T-cell (primary cell): ENCODE data around the gene PEAK1. TPM values are rescaled to one million over a fixed set of nuclear protein-coding genes. Genes with fewer than 3 reads are reported as not detected.

Experiments used
- ATAC-seq, 4 experiments: fragments of 200-7000 bp in 3 of 4; fragments of 150-1000 bp in 1 of 4; cut with Tn5 transposase; replicated peaks in 1 of 4; 1 replicate in 3 of 4; 2 replicates in 1 of 4; pipeline ENCODE4 v1.10.0; 2021; ENCODE audit warnings: moderate library complexity in 3 of 4, mild to moderate bottlenecking in 2 of 4, moderate number of reproducible peaks in 1 of 4
- CTCF ChIA-PET, 2 donors: fragments of 300-600 bp; sonication (Branson Sonifier 250); formaldehyde crosslinking; loops; one replicate each; lab custom pipeline; 2022; ENCODE audit warnings: antibody characterized with exemption in 2 of 2; lab: Charles Lee
- POLR2A ChIA-PET, 2 donors: fragments of 300-600 bp; sonication (Branson Sonifier 250); formaldehyde crosslinking; loops; one replicate each; lab custom pipeline; 2022; ENCODE audit warnings: antibody characterized with exemption in 2 of 2; lab: Charles Lee
- DNase-seq, 35 experiments: peaks; one replicate each; pipeline versions ENCODE4 v3.0.0 to v3.0.0-alpha.2; 2013 to 2023
- H3K27ac ChIP-seq: one replicate; pipeline ENCODE4 v1.5.1; 2013; ENCODE audit warnings: low read length
- H3K27me3 ChIP-seq, 2 experiments: replicated peaks in 1 of 2; 1 replicate in 1 of 2; 2 replicates in 1 of 2; pipeline versions ENCODE4 v1.6.1 to v1.7.0; 2013; ENCODE audit warnings: low read length in 1 of 2, mixed read lengths in 1 of 2; ENCODE audit not compliant: control insufficient read depth in 2 of 2, insufficient read depth in 2 of 2; ENCODE audit errors: extremely low read depth in 1 of 2
- H3K36me3 ChIP-seq, 2 donors: 1 replicate in 1 of 2; 2 replicates in 1 of 2; pipeline versions ENCODE4 v1.6.1 to v1.7.0; 2013; ENCODE audit warnings: low read length in 1 of 2; ENCODE audit not compliant: control insufficient read depth in 2 of 2, insufficient read depth in 1 of 2; ENCODE audit errors: extremely low read depth in 1 of 2
- H3K4me1 ChIP-seq, 2 experiments: 1 replicate in 1 of 2; 2 replicates in 1 of 2; pipeline versions ENCODE4 v1.6.1 to v1.7.0; 2013; ENCODE audit warnings: low read length in 2 of 2, mixed read lengths in 1 of 2; ENCODE audit not compliant: insufficient read depth in 2 of 2, control insufficient read depth in 1 of 2; ENCODE audit errors: extremely low read depth in 1 of 2
- H3K4me3 ChIP-seq, 2 donors: 1 replicate in 1 of 2; 2 replicates in 1 of 2; pipeline versions ENCODE4 v1.5.1 to v1.7.0; 2013; ENCODE audit warnings: mild to moderate bottlenecking in 2 of 2, low read length in 1 of 2, moderate library complexity in 1 of 2; ENCODE audit not compliant: control insufficient read depth in 1 of 2; ENCODE audit errors: extremely low read depth in 1 of 2
- H3K9me3 ChIP-seq: 2 replicates; pipeline ENCODE4 v1.7.0; 2013
- H3K27ac Mint-ChIP-seq, 2 donors: one replicate each; pipeline ENCODE4 v1.8.0; 2020 to 2021; ENCODE audit warnings: mild to moderate bottlenecking in 2 of 2, mixed read lengths in 2 of 2
- H3K27me3 Mint-ChIP-seq, 2 donors: one replicate each; pipeline ENCODE4 v1.8.0; 2021 to 2022; ENCODE audit warnings: mixed read lengths in 2 of 2
- H3K36me3 Mint-ChIP-seq: one replicate; pipeline ENCODE4 v1.8.0; 2021; ENCODE audit warnings: mixed read lengths
- H3K4me1 Mint-ChIP-seq, 3 donors: one replicate each; pipeline ENCODE4 v1.8.0; 2020 to 2022; ENCODE audit warnings: mixed read lengths in 3 of 3, mild to moderate bottlenecking in 1 of 3
- H3K4me3 Mint-ChIP-seq, 3 donors: one replicate each; pipeline ENCODE4 v1.8.0; 2020 to 2022; ENCODE audit warnings: mild to moderate bottlenecking in 3 of 3, mixed read lengths in 3 of 3, moderate library complexity in 3 of 3
- H3K9me3 Mint-ChIP-seq, 3 donors: one replicate each; pipeline ENCODE4 v1.8.0; 2020 to 2022; ENCODE audit warnings: mixed read lengths in 3 of 3
- WGBS: methylation state at CpG from one replicate; pipeline ENCODE4 v1.1.5; 2013; ENCODE audit warnings: missing lambda C conversion rate; ENCODE audit not compliant: insufficient coverage; 5-methylcytosine and 5-hydroxymethylcytosine counted together
- total RNA-seq, 35 experiments: library from RNA in 6 of 35; stranded (reverse) in 6 of 35; fragments of 120-200 nt in 1 of 35; gene quantifications; one replicate each; pipeline versions ENCODE4 v1.2.1 to v1.2.4 and lab custom pipeline; 2013 to 2026

PEAK1 gene
- total RNA-seq, 5 donors from 2014 or later (not counting 1 experiment from before 2014, with no cell fraction given): 9.4 to 17.7 (median 10.9) TPM

GRCh38 chr15:77340245-77340644 is 79.7 kb downstream of the PEAK1 start:
- H3K4me3 ChIP-seq: no peak overlapping the region
- Mint-ChIP-seq H3K4me1 (no peaks in the 10 kb centered on the region), H3K9me3 (peaks cover 0 to 8% (median 6%) of the 10 kb centered on the region in 3 donors), H3K36me3 (peaks cover 20% of the 10 kb centered on the region), H3K4me3 (no peak overlapping the region), H3K27me3 (no peaks in the 10 kb centered on the region), H3K27ac (no peak overlapping the region)
- H3K4me1 ChIP-seq: no peaks in the 10 kb centered on the region
- H3K9me3 ChIP-seq: peaks cover 2% of the 10 kb centered on the region
- ChIA-PET POLR2A (no interaction called here), CTCF (no interaction called here)
- H3K27me3 ChIP-seq: no peaks in the 10 kb centered on the region
- no CpG with 5 or more reads among the region's 3 CpGs for WGBS
- no peak for DNase-seq
- no peak for ATAC-seq
- no peaks in the 10 kb centered on the region for H3K36me3 ChIP-seq
- H3K27ac ChIP-seq: no peak overlapping the region

GRCh38 chr15:77336006-77336405 is 83.9 kb downstream of the PEAK1 start:
- POLR2A ChIA-PET: no interaction called here
- WGBS: no CpG with 5 or more reads among the region's 2 CpGs
- CTCF ChIA-PET: no interaction called here

GRCh38 chr15:77335298-77335697 is 84.6 kb downstream of the PEAK1 start:
- WGBS: 91% methylated on average over 4 of the region's 4 CpGs
- no peak overlapping the region for H3K4me3 ChIP-seq

More at GRCh38 chr15:77336006-77336405, 83.9 kb downstream of the PEAK1 start:
- DNase-seq: no peak
- Histone ChIP-seq H3K4me1 (no peaks in the 10 kb centered on the region), H3K4me3 (no peak overlapping the region), H3K27me3 (no peaks in the 10 kb centered on the region), H3K36me3 (no peaks in the 10 kb centered on the region), H3K9me3 (no peaks in the 10 kb centered on the region), H3K27ac (no peak overlapping the region)
- Mint-ChIP-seq H3K36me3 (no peaks in the 10 kb centered on the region), H3K4me3 (no peak overlapping the region), H3K27me3 (no peaks in the 10 kb centered on the region), H3K4me1 (no peaks in the 10 kb centered on the region), H3K27ac (no peak overlapping the region), H3K9me3 (no peaks in the 10 kb centered on the region)
- no peak for ATAC-seq

DNA sequence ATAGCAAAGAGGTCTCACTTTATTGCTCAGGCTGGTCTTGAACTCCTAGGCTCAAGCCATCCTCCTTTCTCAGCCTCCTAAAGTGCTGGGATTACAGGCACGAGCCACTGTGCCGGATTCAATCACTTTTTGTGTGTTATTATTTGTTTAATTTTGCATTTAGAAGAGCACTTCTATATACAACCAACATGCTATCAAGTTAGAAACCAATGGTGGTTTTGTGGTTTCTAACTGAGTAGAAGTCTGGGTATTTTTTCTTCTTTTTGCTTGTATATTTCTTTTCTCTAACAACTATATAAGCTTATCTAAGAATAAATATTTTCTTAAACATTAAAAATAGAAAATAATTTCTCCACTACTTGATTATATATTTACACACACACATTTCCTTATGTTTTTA is 86.7 kb downstream of the PEAK1 start:
- Mint-ChIP-seq H3K27ac (no peak overlapping the region), H3K27me3 (no peaks in the 10 kb centered on the region), H3K36me3 (no peaks in the 10 kb centered on the region), H3K4me3 (no peak overlapping the region), H3K4me1 (no peaks in the 10 kb centered on the region), H3K9me3 (no peaks in the 10 kb centered on the region)
- no CpG with 5 or more reads among the region's 2 CpGs for WGBS
- H3K36me3 ChIP-seq: no peaks in the 10 kb centered on the region
- H3K4me3 ChIP-seq: no peak overlapping the region
- no peaks in the 10 kb centered on the region for H3K27me3 ChIP-seq
- ATAC-seq: no peak
- ChIA-PET POLR2A (no interaction called here), CTCF (no interaction called here)
- H3K9me3 ChIP-seq: no peaks in the 10 kb centered on the region
- no peak for DNase-seq
- no peaks in the 10 kb centered on the region for H3K4me1 ChIP-seq
- no peak overlapping the region for H3K27ac ChIP-seq

More at GRCh38 chr15:77335298-77335697, 84.6 kb downstream of the PEAK1 start:
- no peaks in the 10 kb centered on the region for H3K9me3 Mint-ChIP-seq
- H3K4me3 Mint-ChIP-seq: no peak overlapping the region
- no peaks in the 10 kb centered on the region for H3K4me1 Mint-ChIP-seq
- no peaks in the 10 kb centered on the region for H3K9me3 ChIP-seq
- ChIA-PET POLR2A (no interaction called here), CTCF (no interaction called here)
- H3K27ac ChIP-seq: no peak overlapping the region
- H3K4me1 ChIP-seq: no peaks in the 10 kb centered on the region
- H3K27ac Mint-ChIP-seq: no peak overlapping the region
- no peaks in the 10 kb centered on the region for H3K36me3 Mint-ChIP-seq
- no peak for ATAC-seq
- no peaks in the 10 kb centered on the region for H3K27me3 ChIP-seq
- DNase-seq: no peak
- no peaks in the 10 kb centered on the region for H3K27me3 Mint-ChIP-seq
- no peaks in the 10 kb centered on the region for H3K36me3 ChIP-seq

- no CpG with 5 or more reads among the region's 1 CpG for WGBS
- Mint-ChIP-seq H3K27ac (no peak overlapping the region), H3K27me3 (no peaks in the 10 kb centered on the region), H3K36me3 (no peaks in the 10 kb centered on the region), H3K4me3 (no peak overlapping the region), H3K4me1 (no peaks in the 10 kb centered on the region), H3K9me3 (no peaks in the 10 kb centered on the region)
- ATAC-seq: no peak
- Histone ChIP-seq H3K9me3 (no peaks in the 10 kb centered on the region), H3K4me3 (no peak overlapping the region), H3K27me3 (no peaks in the 10 kb centered on the region), H3K4me1 (no peaks in the 10 kb centered on the region), H3K27ac (no peak overlapping the region), H3K36me3 (no peaks in the 10 kb centered on the region)
- ChIA-PET POLR2A (no interaction called here), CTCF (no interaction called here)
- no peak for DNase-seq
Measured at GRCh38 chr15:77329202-77329601, 90.7 kb downstream of the PEAK1 start.

GRCh38 chr15:77327844-77328529 is 91.9 kb downstream of the PEAK1 start:
- 89% methylated on average over 1 of the region's 3 CpGs for WGBS
- Mint-ChIP-seq H3K4me3 (no peak overlapping the region), H3K4me1 (no peaks in the 10 kb centered on the region)

More at GRCh38 chr15:77327844-77328529, 91.9 kb downstream of the PEAK1 start:
- Histone ChIP-seq H3K9me3 (no peaks in the 10 kb centered on the region), H3K36me3 (no peaks in the 10 kb centered on the region), H3K27me3 (no peaks in the 10 kb centered on the region), H3K4me3 (no peak overlapping the region), H3K4me1 (no peaks in the 10 kb centered on the region), H3K27ac (no peak overlapping the region)
- no peak for DNase-seq
- no peak for ATAC-seq
- H3K27ac Mint-ChIP-seq: no peak overlapping the region
- ChIA-PET CTCF (no interaction called here), POLR2A (no interaction called here)
- H3K36me3 Mint-ChIP-seq: peaks cover 5% of the 10 kb centered on the region
- H3K27me3 Mint-ChIP-seq: no peaks in the 10 kb centered on the region
- H3K9me3 Mint-ChIP-seq: peaks cover 0 to 3% (median 0%) of the 10 kb centered on the region in 3 donors
